HG03457 (cell line): ENCODE results near the gene TRMT11.
A peak's percentile ranks its signal among the peaks of the same experiment; 100 is the strongest.
"Not testable (repeated sequence)": the region's sequence is repeated elsewhere in the genome, so short reads cannot be mapped to it uniquely, and the experiment has no call there.

ENCODE experiments used
- ATAC-seq: cut with Tn5 transposase; IDR thresholded peaks from one replicate; pipeline ENCODE4 v1.9.1; 2021; ENCODE audit warnings: moderate number of reproducible peaks; ENCODE audit not compliant: unreplicated experiment

The TRMT11 gene

GRCh38 chr6:125991653-125992052 lies 5.3 kb downstream of the TRMT11 start:
- ATAC-seq = no peak

- ATAC-seq = no peak
These were observed 8.5 kb downstream of the TRMT11 start for GRCh38 chr6:125994670-125995488.

- ATAC-seq = peak; percentile 93
These were observed 9.7 kb downstream of the TRMT11 start for GRCh38 chr6:125995972-125996580.

GRCh38 chr6:126002755-126003679 lies 16.7 kb downstream of the TRMT11 start:
- ATAC-seq = no peak

GRCh38 chr6:126007800-126008199 lies 21.5 kb downstream of the TRMT11 start:
- ATAC-seq = no peak

GRCh38 chr6:126010040-126010439 lies 23.7 kb downstream of the TRMT11 start:
- no peak for ATAC-seq

GRCh38 chr6:126015863-126016262 lies 29.5 kb downstream of the TRMT11 start:
- no peak for ATAC-seq

GRCh38 chr6:126016591-126016990 lies 30.3 kb downstream of the TRMT11 start:
- no peak for ATAC-seq

- ATAC-seq = no peak
These were observed 31.3 kb downstream of the TRMT11 start for GRCh38 chr6:126017668-126018067.

GRCh38 chr6:126020305-126021050 lies 34.1 kb downstream of the TRMT11 start:
- no peak for ATAC-seq

GRCh38 chr6:126023474-126023873 lies 37.1 kb downstream of the TRMT11 start:
- ATAC-seq = not testable (repeated sequence)

- ATAC-seq = no peak
These were observed 39.7 kb downstream of the TRMT11 start for GRCh38 chr6:126026001-126026400.

- ATAC-seq = no peak
These were observed 41.3 kb downstream of the TRMT11 start for GRCh38 chr6:126027601-126028000.

GRCh38 chr6:126030045-126030444 lies 43.7 kb downstream of the TRMT11 start:
- no peak for ATAC-seq

- ATAC-seq = peak; percentile 57
These were observed 47.4 kb downstream of the TRMT11 start for GRCh38 chr6:126033696-126034095.

GRCh38 chr6:126034656-126035055 lies 48.3 kb downstream of the TRMT11 start:
- ATAC-seq = no peak

- ATAC-seq = no peak
These were observed 49.4 kb downstream of the TRMT11 start for GRCh38 chr6:126035764-126036163.

GRCh38 chr6:126038234-126038633 lies 51.9 kb downstream of the TRMT11 start:
- no peak for ATAC-seq

GRCh38 chr6:126039284-126039683 lies 52.9 kb downstream of the TRMT11 start:
- no peak for ATAC-seq

GRCh38 chr6:126040394-126040793 lies 54.1 kb downstream of the TRMT11 start:
- no peak for ATAC-seq

GRCh38 chr6:126040826-126041225 lies 54.5 kb downstream of the TRMT11 start:
- ATAC-seq = no peak
